ENCODE data around the gene GLRA2.

The GLRA2 gene

GRCh38 chrX:14533867-14534266 lies 4.5 kb downstream of the GLRA2 start:
- H3K4me3 ChIP-seq (IDR thresholded peaks at IDR 0.05; ENCODE audit: insufficient read depth, low read depth, low read length): no peak overlapping the region
- H4K20me1 ChIP-seq (ENCODE audit: insufficient read depth): no peaks in the 10 kb centered on the region
- H3K4me2 ChIP-seq: no peak overlapping the region

DNA sequence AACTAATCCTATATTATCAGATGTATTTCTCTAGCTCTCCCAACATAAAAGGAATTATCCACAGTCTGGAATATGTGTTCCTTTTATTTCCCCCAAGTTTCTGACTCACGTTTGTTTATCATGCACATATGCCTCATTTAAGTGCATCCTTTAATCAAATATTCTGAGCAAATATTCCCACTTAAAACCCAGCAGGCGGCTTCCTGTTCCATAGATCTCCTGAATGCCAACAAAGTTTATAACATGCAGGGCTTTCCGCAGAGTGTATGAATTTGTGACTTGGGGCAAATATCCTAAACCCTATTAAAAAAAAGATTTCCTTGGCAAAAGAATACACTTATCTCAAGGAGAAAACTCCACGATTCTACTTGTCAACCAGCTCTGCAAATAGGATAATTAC lies 16.9 kb downstream of the GLRA2 start:
- no peaks in the 10 kb centered on the region for H3K4me1 ChIP-seq (ENCODE audit: low read depth, poor library complexity, severe bottlenecking)
- no peaks in the 10 kb centered on the region for H3K27me3 ChIP-seq (ENCODE audit: insufficient read depth, low read depth)
- H3K4me3 ChIP-seq (IDR thresholded peaks at IDR 0.05; ENCODE audit: insufficient read depth, low read depth, low read length): no peak overlapping the region
- TF ChIP-seq CTCF (conservative IDR thresholded peaks at IDR 0.05; ENCODE audit: low read depth, low read length): no peak
- H3K79me2 ChIP-seq (ENCODE audit: insufficient read depth, low read depth): no peaks in the 10 kb centered on the region
- H3K36me3 ChIP-seq (ENCODE audit: insufficient read depth): no peaks in the 10 kb centered on the region
- no peak overlapping the region for H3K4me2 ChIP-seq
- no peak overlapping the region for H2AFZ ChIP-seq (ENCODE audit: low read depth)
- H4K20me1 ChIP-seq (ENCODE audit: insufficient read depth): no peaks in the 10 kb centered on the region
- H3K9ac ChIP-seq: no peak overlapping the region
- H3K27ac ChIP-seq: no peak overlapping the region

More at GRCh38 chrX:14533867-14534266, 4.5 kb downstream of the GLRA2 start:
- TF ChIP-seq CTCF (conservative IDR thresholded peaks at IDR 0.05; ENCODE audit: low read depth, low read length): no peak
- no peak overlapping the region for H3K9ac ChIP-seq
- H3K27ac ChIP-seq: no peak overlapping the region
- no peak overlapping the region for H2AFZ ChIP-seq (ENCODE audit: low read depth)
- H3K27me3 ChIP-seq (ENCODE audit: insufficient read depth, low read depth): no peaks in the 10 kb centered on the region
- H3K79me2 ChIP-seq (ENCODE audit: insufficient read depth, low read depth): no peaks in the 10 kb centered on the region
- H3K36me3 ChIP-seq (ENCODE audit: insufficient read depth): no peaks in the 10 kb centered on the region
- H3K4me1 ChIP-seq (ENCODE audit: low read depth, poor library complexity, severe bottlenecking): no peaks in the 10 kb centered on the region

- no peaks in the 10 kb centered on the region for H3K4me1 ChIP-seq (ENCODE audit: low read depth, poor library complexity, severe bottlenecking)
- H4K20me1 ChIP-seq (ENCODE audit: insufficient read depth): no peaks in the 10 kb centered on the region
- TF ChIP-seq CTCF (conservative IDR thresholded peaks at IDR 0.05; ENCODE audit: low read depth, low read length): no peak
- no peak overlapping the region for H3K27ac ChIP-seq
- no peak overlapping the region for H2AFZ ChIP-seq (ENCODE audit: low read depth)
- H3K27me3 ChIP-seq (ENCODE audit: insufficient read depth, low read depth): no peaks in the 10 kb centered on the region
- H3K9ac ChIP-seq: no peak overlapping the region
- H3K79me2 ChIP-seq (ENCODE audit: insufficient read depth, low read depth): no peaks in the 10 kb centered on the region
- H3K4me3 ChIP-seq (IDR thresholded peaks at IDR 0.05; ENCODE audit: insufficient read depth, low read depth, low read length): no peak overlapping the region
- H3K4me2 ChIP-seq: no peak overlapping the region
- H3K36me3 ChIP-seq (ENCODE audit: insufficient read depth): no peaks in the 10 kb centered on the region
These were observed 24.9 kb downstream of the GLRA2 start for GRCh38 chrX:14554131-14554715.

- no peak overlapping the region for H3K4me2 ChIP-seq
- H3K4me1 ChIP-seq (ENCODE audit: low read depth, poor library complexity, severe bottlenecking): no peaks in the 10 kb centered on the region
- no peak overlapping the region for H3K27ac ChIP-seq
- no peak for TF ChIP-seq CTCF (conservative IDR thresholded peaks at IDR 0.05; ENCODE audit: low read depth, low read length)
- no peak overlapping the region for H3K9ac ChIP-seq
- no peaks in the 10 kb centered on the region for H3K79me2 ChIP-seq (ENCODE audit: insufficient read depth, low read depth)
- H4K20me1 ChIP-seq (ENCODE audit: insufficient read depth): no peaks in the 10 kb centered on the region
- H3K4me3 ChIP-seq (IDR thresholded peaks at IDR 0.05; ENCODE audit: insufficient read depth, low read depth, low read length): no peak overlapping the region
- no peaks in the 10 kb centered on the region for H3K36me3 ChIP-seq (ENCODE audit: insufficient read depth)
- H2AFZ ChIP-seq (ENCODE audit: low read depth): no peak overlapping the region
- H3K27me3 ChIP-seq (ENCODE audit: insufficient read depth, low read depth): no peaks in the 10 kb centered on the region
These were observed 34.7 kb downstream of the GLRA2 start for GRCh38 chrX:14564058-14564457.
